A549 (cell line): ENCODE results near the gene PCDH9. TPM values are rescaled to one million over a fixed set of nuclear protein-coding genes. Genes with fewer than 3 reads are reported as not detected.

Source experiments
- ATAC-seq, 2 experiments: fragments of 200-7000 bp in 1 of 2; fragments of >200 bp in 1 of 2; cut with Nextera tagmentation in 1 of 2; cut with Tn5 transposase in 1 of 2; 3 replicates each; pipeline versions ENCODE4 v1.8.0 to v1.9.1; 2018 to 2020; ENCODE audit warnings: mild to moderate bottlenecking in 1 of 2, moderate library complexity in 1 of 2
- CTCF ChIA-PET: fragments of 300-600 bp; sonication (Branson Sonifier 250); formaldehyde crosslinking; extraction: SDS; loops from one replicate; lab custom pipeline; 2021; ENCODE audit warnings: antibody characterized with exemption, inconsistent platforms; lab: Yijun Ruan, JAX
- POLR2A ChIA-PET: fragments of 350-600 bp; formaldehyde crosslinking; extraction: SDS; loops from one replicate; lab custom pipeline; 2021; ENCODE audit warnings: antibody characterized with exemption, inconsistent platforms; lab: Yijun Ruan, JAX
- DNase-seq, 2 experiments: peaks; one replicate each; pipeline versions ENCODE4 v3.0.0 to v3.0.0-alpha.2; 2011 to 2016; ENCODE audit warnings: low read depth in 1 of 2, low spot score in 1 of 2
- FAIRE-seq: peaks from 2 replicates; lab custom pipeline; 2011; peaks lifted over from hg19 to GRCh38; lab: Jason Lieb, UNC
- H3K27ac ChIP-seq, 2 experiments: fragments of >200 bp; sonication (Bioruptor Twin); formaldehyde crosslinking; 3 replicates each; pipeline ENCODE4 v1.5.1; 2016 to 2017
- H3K4me1 ChIP-seq: fragments of >200 bp; sonication (Bioruptor Twin); formaldehyde crosslinking; 3 replicates; pipeline ENCODE4 v1.6.1; 2016
- H3K4me2 ChIP-seq: fragments of >200 bp; sonication (Bioruptor Twin); formaldehyde crosslinking; 3 replicates; pipeline ENCODE4 v1.6.1; 2016
- H3K4me3 ChIP-seq: fragments of >200 bp; sonication (Bioruptor Twin); formaldehyde crosslinking; 3 replicates; pipeline ENCODE4 v1.5.1; 2016
- H3K9me3 ChIP-seq: fragments of >200 bp; sonication (Bioruptor Twin); formaldehyde crosslinking; 3 replicates; pipeline ENCODE4 v1.6.1; 2016
- CBX8 ChIP-seq: fragments of 200-600 bp; sonication (generic); IDR thresholded peaks from 2 replicates; pipeline ENCODE4 v1.6.1; 2016
- CEBPB ChIP-seq, 2 experiments: fragments of >200 bp in 1 of 2; sonication (Bioruptor Twin) in 1 of 2; formaldehyde crosslinking in 1 of 2; IDR thresholded peaks; 2 replicates each; pipeline ENCODE4 v1.6.1; 2012 to 2016
- CHD2 ChIP-seq: fragments of 150-350 bp; IDR thresholded peaks from 2 replicates; pipeline ENCODE4 v1.6.1; 2014; ENCODE audit warnings: low read length; ENCODE audit not compliant: partially characterized antibody
- CHD4 ChIP-seq: fragments of 200-600 bp; sonication (generic); IDR thresholded peaks from 2 replicates; pipeline ENCODE4 v1.6.1; 2016; ENCODE audit warnings: antibody characterized with exemption, mild to moderate bottlenecking, borderline replicate concordance
- EHMT2 ChIP-seq: fragments of 200-600 bp; sonication (generic); IDR thresholded peaks from 2 replicates; pipeline ENCODE4 v1.6.1; 2016; ENCODE audit warnings: antibody characterized with exemption, low read depth, mild to moderate bottlenecking, moderate library complexity
- EP300 ChIP-seq, 2 experiments: fragments of >200 bp; sonication (Bioruptor Twin); formaldehyde crosslinking; IDR thresholded peaks; 2 replicates in 1 of 2; 3 replicates in 1 of 2; pipeline ENCODE4 v1.6.1; 2016 to 2017
- ESRRA ChIP-seq: fragments of 150-350 bp; IDR thresholded peaks from 2 replicates; pipeline ENCODE4 v1.6.1; 2014; ENCODE audit warnings: mild to moderate bottlenecking, low read length, borderline replicate concordance
- FOSB ChIP-seq: fragments of 250-450 bp; sonication (Bioruptor Pico); IDR thresholded peaks from 2 replicates; pipeline ENCODE4 v1.5.0; 2020; ENCODE audit warnings: mild to moderate bottlenecking, moderate library complexity
- GATA3 ChIP-seq: IDR thresholded peaks from 2 replicates; pipeline ENCODE4 v1.6.1; 2012; ENCODE audit warnings: borderline replicate concordance
- HOXA7 ChIP-seq: fragments of 250-450 bp; sonication (Bioruptor Pico); IDR thresholded peaks from 2 replicates; pipeline ENCODE4 v1.5.0; 2020; ENCODE audit warnings: mild to moderate bottlenecking, moderate library complexity
- HOXB13 ChIP-seq: fragments of 250-450 bp; sonication (Bioruptor Pico); IDR thresholded peaks from 2 replicates; pipeline ENCODE4 v1.5.0; 2020; ENCODE audit warnings: low read depth, mild to moderate bottlenecking, moderate library complexity
- JUNB ChIP-seq: fragments of >200 bp; sonication (Bioruptor Twin); formaldehyde crosslinking; IDR thresholded peaks from 2 replicates; pipeline ENCODE4 v1.6.1; 2016
- NFE2L2 ChIP-seq: fragments of 150-350 bp; conservative IDR thresholded peaks from 2 replicates; pipeline ENCODE4 v1.6.1; 2014; ENCODE audit warnings: low read length
- NPAS2 ChIP-seq: fragments of 250-450 bp; sonication (Bioruptor Pico); IDR thresholded peaks from 2 replicates; pipeline ENCODE4 v1.8.0; 2022; ENCODE audit warnings: mild to moderate bottlenecking, moderate library complexity, borderline replicate concordance
- POLR2AphosphoS2 ChIP-seq: conservative IDR thresholded peaks from 2 replicates; pipeline ENCODE4 v1.6.1; 2012; ENCODE audit warnings: low read length, improper control_type of control experiment, inconsistent platforms
- RARB ChIP-seq: fragments of 250-450 bp; sonication (Bioruptor Pico); IDR thresholded peaks from 2 replicates; pipeline ENCODE4 v1.8.0; 2021; ENCODE audit warnings: mild to moderate bottlenecking, moderate library complexity
- RFX5 ChIP-seq: fragments of 450-650 bp; IDR thresholded peaks from 2 replicates; pipeline ENCODE4 v1.7.1; 2014; ENCODE audit warnings: antibody characterized with exemption, mild to moderate bottlenecking, moderate library complexity
- RNF2 ChIP-seq: fragments of 200-600 bp; sonication (generic); IDR thresholded peaks from 2 replicates; pipeline ENCODE4 v1.6.1; 2016; ENCODE audit warnings: low read depth, mild to moderate bottlenecking, antibody characterized with exemption, moderate library complexity, borderline replicate concordance
- TFCP2L1 ChIP-seq: fragments of 250-450 bp; sonication (Bioruptor Pico); IDR thresholded peaks from 2 replicates; pipeline ENCODE4 v1.5.0; 2021; ENCODE audit warnings: mild to moderate bottlenecking
- ZC3H11A ChIP-seq: fragments of 450-650 bp; IDR thresholded peaks from 2 replicates; pipeline ENCODE4 v1.6.1; 2014; ENCODE audit warnings: antibody characterized with exemption, mild to moderate bottlenecking
- WGBS: methylation state at CpG from one replicate; pipeline ENCODE4 v1.1.6; 2017; ENCODE audit errors: missing lambda C conversion rate; 5-methylcytosine and 5-hydroxymethylcytosine counted together
- polyA plus RNA-seq, 4 experiments: library from polyadenylated mRNA; depleted of rRNA in 3 of 4; stranded (reverse); fragments of >200 nt; fragmentation: RNase III in 1 of 4; extraction: RNeasy Plus Mini Kit Qiagen cat#74134 plus additional on column Dnase treatment in 1 of 4; gene quantifications; 2 replicates in 3 of 4; 3 replicates in 1 of 4; pipeline ENCODE4 v1.2.3, GENCODE V29; 2011 to 2017
- TF ChIP-seq, protein P1 (sequence below): fragments of 250-450 bp; sonication (Bioruptor Pico); IDR thresholded peaks from 2 replicates; pipeline ENCODE4 v1.5.0; 2021; ENCODE audit warnings: mild to moderate bottlenecking, moderate library complexity, borderline replicate concordance
- TF ChIP-seq, protein P2 (sequence below): IDR thresholded peaks from 2 replicates; pipeline ENCODE4 v1.6.1; 2012; ENCODE audit warnings: low read depth, borderline replicate concordance
- TF ChIP-seq, protein P3 (sequence below): IDR thresholded peaks from 2 replicates; pipeline ENCODE4 v1.6.1; 2012
- TF ChIP-seq, protein P4 (sequence below): fragments of >200 bp; sonication (Bioruptor Twin); formaldehyde crosslinking; IDR thresholded peaks from 3 replicates; pipeline ENCODE4 v1.5.1; 2016

The PCDH9 gene
- polyA plus RNA-seq, 2 of the 4 experiments (the other 2 are of a cell fraction): 16.0 to 29.5 TPM

DNA sequence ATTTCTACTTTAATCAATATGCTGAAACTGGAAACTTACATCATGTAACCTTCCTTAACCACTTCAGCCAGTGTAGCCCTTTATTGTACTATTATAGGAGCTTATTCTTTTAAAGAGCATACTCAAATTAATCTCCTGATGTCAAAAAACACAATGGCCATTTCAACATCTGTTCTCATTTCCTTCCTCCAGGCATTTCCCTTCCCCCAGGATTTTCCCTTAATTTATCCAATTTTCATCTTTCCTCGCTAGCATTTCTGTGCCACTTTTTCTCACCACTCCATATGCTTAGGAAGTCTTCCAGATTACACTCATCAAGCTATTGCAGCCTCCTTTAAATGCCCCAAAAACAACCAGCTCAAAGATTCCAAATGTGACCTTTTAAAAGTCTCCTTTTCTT is 265.0 kb downstream of the PCDH9 start:
- no peak overlapping the region for H3K4me2 ChIP-seq
- no peak for ATAC-seq
- ChIA-PET CTCF (no interaction called here), POLR2A (no interaction called here)
- H3K4me3 ChIP-seq: no peak overlapping the region
- FAIRE-seq: no peak
- no peaks in the 10 kb centered on the region for H3K4me1 ChIP-seq
- no peaks in the 10 kb centered on the region for H3K9me3 ChIP-seq
- WGBS: 100% methylated on average over 1 of the region's 1 CpG
- no peak overlapping the region for H3K27ac ChIP-seq
- TF ChIP-seq CBX8: no peak
- TF ChIP-seq CHD2: no peak
- no peak for TF ChIP-seq RFX5
- TF ChIP-seq TFCP2L1 (CRISPR knock-in tag): no peak
- TF ChIP-seq POLR2AphosphoS2: no peak
- no peak for TF ChIP-seq CHD4
- no peak for TF ChIP-seq ZC3H11A
- no peak for TF ChIP-seq CEBPB (IDR thresholded peaks at IDR 0.05)
- no peak for TF ChIP-seq RARB (CRISPR knock-in tag)
- no peak for TF ChIP-seq EHMT2
- TF ChIP-seq NFE2L2: no peak
- TF ChIP-seq RNF2: no peak
- TF ChIP-seq FOSB: no peak
- TF ChIP-seq ESRRA: no peak
- TF ChIP-seq HOXB13 (CRISPR knock-in tag): no peak
- TF ChIP-seq, protein P1, sequence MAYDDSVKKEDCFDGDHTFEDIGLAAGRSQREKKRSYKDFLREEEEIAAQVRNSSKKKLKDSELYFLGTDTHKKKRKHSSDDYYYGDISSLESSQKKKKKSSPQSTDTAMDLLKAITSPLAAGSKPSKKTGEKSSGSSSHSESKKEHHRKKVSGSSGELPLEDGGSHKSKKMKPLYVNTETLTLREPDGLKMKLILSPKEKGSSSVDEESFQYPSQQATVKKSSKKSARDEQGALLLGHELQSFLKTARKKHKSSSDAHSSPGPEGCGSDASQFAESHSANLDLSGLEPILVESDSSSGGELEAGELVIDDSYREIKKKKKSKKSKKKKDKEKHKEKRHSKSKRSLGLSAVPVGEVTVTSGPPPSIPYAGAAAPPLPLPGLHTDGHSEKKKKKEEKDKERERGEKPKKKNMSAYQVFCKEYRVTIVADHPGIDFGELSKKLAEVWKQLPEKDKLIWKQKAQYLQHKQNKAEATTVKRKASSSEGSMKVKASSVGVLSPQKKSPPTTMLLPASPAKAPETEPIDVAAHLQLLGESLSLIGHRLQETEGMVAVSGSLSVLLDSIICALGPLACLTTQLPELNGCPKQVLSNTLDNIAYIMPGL (CRISPR knock-in tag): no peak
- no peak for DNase-seq

DNA sequence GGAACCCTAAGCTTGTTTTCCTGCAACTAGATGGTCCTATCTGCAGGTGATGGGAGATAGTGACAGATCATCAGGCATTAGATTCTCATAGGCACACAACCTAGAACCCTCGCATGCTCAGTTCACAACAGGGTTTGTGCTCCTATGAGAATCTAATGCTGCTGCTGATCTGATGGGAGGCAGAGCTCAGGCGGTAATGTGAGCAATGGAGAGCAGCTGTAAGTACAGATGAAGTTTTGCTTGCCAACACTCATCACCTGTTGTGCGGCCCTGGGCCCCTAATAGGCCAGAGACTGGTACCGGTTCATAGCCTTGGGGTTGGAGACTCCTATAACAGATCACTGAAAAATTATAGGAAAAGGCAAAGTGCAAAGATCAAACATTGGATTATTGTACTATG is 267.2 kb downstream of the PCDH9 start:
- Histone ChIP-seq H3K9me3 (no peaks in the 10 kb centered on the region), H3K4me1 (peaks cover 4% of the 10 kb centered on the region; the same call in 1 of the 3 replicates), H3K27ac (no peak overlapping the region), H3K4me3 (no peak overlapping the region), H3K4me2 (no peak overlapping the region)
- DNase-seq (no peak), ATAC-seq (no peak), FAIRE-seq (no peak)
- WGBS: 97% methylated on average over 4 of the region's 4 CpGs
- no peak for TF ChIP-seq EP300 (IDR thresholded peaks at IDR 0.05)
- TF ChIP-seq CHD2: no peak
- no peak for TF ChIP-seq RARB (CRISPR knock-in tag)
- no peak for TF ChIP-seq RNF2
- TF ChIP-seq, protein P2, sequence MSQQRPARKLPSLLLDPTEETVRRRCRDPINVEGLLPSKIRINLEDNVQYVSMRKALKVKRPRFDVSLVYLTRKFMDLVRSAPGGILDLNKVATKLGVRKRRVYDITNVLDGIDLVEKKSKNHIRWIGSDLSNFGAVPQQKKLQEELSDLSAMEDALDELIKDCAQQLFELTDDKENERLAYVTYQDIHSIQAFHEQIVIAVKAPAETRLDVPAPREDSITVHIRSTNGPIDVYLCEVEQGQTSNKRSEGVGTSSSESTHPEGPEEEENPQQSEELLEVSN: no peak
- TF ChIP-seq NFE2L2: no peak
- TF ChIP-seq NPAS2 (CRISPR knock-in tag): no peak
- no peak for TF ChIP-seq JUNB
- TF ChIP-seq, protein P3, sequence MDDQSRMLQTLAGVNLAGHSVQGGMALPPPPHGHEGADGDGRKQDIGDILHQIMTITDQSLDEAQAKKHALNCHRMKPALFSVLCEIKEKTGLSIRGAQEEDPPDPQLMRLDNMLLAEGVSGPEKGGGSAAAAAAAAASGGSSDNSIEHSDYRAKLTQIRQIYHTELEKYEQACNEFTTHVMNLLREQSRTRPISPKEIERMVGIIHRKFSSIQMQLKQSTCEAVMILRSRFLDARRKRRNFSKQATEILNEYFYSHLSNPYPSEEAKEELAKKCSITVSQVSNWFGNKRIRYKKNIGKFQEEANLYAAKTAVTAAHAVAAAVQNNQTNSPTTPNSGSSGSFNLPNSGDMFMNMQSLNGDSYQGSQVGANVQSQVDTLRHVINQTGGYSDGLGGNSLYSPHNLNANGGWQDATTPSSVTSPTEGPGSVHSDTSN: no peak
- no peak for TF ChIP-seq HOXA7 (CRISPR knock-in tag)
- TF ChIP-seq, protein P4, sequence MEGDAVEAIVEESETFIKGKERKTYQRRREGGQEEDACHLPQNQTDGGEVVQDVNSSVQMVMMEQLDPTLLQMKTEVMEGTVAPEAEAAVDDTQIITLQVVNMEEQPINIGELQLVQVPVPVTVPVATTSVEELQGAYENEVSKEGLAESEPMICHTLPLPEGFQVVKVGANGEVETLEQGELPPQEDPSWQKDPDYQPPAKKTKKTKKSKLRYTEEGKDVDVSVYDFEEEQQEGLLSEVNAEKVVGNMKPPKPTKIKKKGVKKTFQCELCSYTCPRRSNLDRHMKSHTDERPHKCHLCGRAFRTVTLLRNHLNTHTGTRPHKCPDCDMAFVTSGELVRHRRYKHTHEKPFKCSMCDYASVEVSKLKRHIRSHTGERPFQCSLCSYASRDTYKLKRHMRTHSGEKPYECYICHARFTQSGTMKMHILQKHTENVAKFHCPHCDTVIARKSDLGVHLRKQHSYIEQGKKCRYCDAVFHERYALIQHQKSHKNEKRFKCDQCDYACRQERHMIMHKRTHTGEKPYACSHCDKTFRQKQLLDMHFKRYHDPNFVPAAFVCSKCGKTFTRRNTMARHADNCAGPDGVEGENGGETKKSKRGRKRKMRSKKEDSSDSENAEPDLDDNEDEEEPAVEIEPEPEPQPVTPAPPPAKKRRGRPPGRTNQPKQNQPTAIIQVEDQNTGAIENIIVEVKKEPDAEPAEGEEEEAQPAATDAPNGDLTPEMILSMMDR: no peak
- no peak for TF ChIP-seq GATA3
- CTCF ChIA-PET: no interaction called here
- POLR2A ChIA-PET: no interaction called here
